Measurements from ENCODE around the gene ANKRD2.

DNA sequence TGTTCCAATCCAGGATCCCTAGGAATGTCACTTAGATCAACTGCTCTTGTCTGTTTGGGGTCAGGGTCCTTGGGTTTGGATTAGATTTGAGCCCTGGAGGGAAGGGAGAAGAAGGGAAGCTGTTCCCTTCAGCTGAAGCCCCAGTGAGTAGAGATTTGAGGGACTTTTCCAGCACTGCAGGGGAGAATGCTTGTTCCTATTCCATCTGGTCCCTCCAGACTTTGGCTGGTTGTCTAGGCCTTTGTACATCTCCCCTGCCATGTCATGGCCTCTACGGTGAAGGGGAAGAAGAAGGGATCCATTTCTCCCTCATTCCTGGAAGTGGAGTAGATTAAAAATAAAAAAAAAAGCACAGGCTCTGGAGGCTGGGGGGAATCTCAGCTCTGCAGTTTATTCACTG, 28.0 kb downstream of the ANKRD2 start:
- no peak for TF ChIP-seq CTCF (IDR thresholded peaks at IDR 0.05)
- TF ChIP-seq POLR2AphosphoS5 (IDR thresholded peaks at IDR 0.05; ENCODE audit: low read depth, low read length) = no peak
- no peak for TF ChIP-seq TCF7L2 (IDR thresholded peaks at IDR 0.05; ENCODE audit: low read depth, low read length)
- no peak for TF ChIP-seq REST (IDR thresholded peaks at IDR 0.05; ENCODE audit: insufficient read depth in 1 of 2, low read depth in 2 of 2, low read length in 1 of 2)
- TF ChIP-seq SIN3A (IDR thresholded peaks at IDR 0.05; ENCODE audit: borderline replicate concordance, insufficient read depth, low read depth, low read length) = no peak

All from Panc1 (cell line).